Measurements from ENCODE around the gene LRRFIP1.

DNA sequence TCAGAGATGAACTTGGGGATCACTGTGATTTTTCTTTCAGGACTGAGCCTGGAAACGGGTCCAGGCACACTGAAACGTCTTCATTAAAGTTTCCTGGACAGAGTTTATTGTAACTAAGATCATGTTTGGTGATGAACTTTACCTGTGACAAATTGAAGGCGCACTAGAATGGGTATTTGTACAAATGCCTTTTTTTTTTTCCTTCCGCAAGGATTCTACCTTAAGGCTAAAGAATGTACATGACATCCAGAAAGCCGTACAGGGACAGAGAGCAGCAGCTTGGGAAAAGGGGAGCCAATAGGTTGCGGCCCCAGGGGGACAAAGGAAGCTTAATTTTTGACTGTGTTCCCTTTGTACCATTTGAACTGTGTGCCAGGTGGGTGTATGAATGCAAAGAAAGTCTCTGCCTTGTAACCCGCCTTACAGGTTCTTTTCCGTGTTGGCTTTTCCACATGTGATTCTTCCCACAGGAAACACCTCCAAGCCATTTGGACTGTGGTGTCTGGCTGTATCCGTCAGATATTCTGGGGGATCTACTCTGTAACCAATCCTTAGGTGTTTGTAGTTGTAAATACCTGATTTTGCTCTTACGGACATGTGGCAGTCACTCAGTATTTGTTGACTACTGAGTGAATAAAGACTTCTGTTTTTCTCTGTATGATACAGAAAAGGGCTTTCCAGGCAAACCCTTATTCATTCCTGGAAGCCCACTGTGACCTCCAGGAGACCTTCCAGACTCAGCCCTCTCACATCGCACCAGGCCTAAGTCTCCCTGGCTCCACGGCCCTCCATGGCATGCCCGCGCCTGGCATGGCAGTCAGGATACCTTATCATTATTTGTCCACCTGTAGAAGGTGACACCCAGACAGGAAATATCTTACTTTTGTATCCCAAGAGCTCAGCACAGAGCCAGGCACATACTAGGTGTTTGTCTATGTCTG lies 1.1 kb downstream of the LRRFIP1 start:
- TF ChIP-seq, protein P1, sequence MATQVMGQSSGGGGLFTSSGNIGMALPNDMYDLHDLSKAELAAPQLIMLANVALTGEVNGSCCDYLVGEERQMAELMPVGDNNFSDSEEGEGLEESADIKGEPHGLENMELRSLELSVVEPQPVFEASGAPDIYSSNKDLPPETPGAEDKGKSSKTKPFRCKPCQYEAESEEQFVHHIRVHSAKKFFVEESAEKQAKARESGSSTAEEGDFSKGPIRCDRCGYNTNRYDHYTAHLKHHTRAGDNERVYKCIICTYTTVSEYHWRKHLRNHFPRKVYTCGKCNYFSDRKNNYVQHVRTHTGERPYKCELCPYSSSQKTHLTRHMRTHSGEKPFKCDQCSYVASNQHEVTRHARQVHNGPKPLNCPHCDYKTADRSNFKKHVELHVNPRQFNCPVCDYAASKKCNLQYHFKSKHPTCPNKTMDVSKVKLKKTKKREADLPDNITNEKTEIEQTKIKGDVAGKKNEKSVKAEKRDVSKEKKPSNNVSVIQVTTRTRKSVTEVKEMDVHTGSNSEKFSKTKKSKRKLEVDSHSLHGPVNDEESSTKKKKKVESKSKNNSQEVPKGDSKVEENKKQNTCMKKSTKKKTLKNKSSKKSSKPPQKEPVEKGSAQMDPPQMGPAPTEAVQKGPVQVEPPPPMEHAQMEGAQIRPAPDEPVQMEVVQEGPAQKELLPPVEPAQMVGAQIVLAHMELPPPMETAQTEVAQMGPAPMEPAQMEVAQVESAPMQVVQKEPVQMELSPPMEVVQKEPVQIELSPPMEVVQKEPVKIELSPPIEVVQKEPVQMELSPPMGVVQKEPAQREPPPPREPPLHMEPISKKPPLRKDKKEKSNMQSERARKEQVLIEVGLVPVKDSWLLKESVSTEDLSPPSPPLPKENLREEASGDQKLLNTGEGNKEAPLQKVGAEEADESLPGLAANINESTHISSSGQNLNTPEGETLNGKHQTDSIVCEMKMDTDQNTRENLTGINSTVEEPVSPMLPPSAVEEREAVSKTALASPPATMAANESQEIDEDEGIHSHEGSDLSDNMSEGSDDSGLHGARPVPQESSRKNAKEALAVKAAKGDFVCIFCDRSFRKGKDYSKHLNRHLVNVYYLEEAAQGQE (IDR thresholded peaks at IDR 0.05; ENCODE audit: insufficient replicate concordance, low read depth), result no peak
- TF ChIP-seq CTCF (IDR thresholded peaks at IDR 0.05; ENCODE audit: insufficient read depth, low read length) (no peak), POLR2AphosphoS5 (IDR thresholded peaks at IDR 0.05; ENCODE audit: low read depth) (no peak)
